ENCODE data around the gene GJB4. TPM values are rescaled to one million over a fixed set of nuclear protein-coding genes. Genes with fewer than 3 reads are reported as not detected.
"Not testable (repeated sequence)": the region's sequence is repeated elsewhere in the genome, so short reads cannot be mapped to it uniquely, and the experiment has no call there.

Gene GJB4
- total RNA-seq, 2 experiments from 2014 or later: not detected

DNA sequence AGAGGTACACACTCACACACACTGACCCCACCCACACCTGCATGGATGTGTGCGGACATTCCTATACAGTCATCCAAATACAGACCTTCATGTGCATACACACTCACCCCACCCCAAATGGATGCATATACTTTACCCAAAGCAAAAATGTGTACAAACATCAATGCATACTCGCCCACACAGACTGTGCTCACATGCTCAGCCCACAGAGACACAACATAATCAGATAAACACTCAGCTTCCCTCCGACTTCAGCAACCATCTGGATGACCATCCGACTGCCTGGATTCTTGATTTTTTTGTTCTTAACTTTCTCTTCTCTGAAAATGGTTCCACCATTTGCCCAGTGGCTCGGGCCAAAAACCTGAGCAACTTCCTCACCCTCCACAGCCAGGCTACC is 29.1 kb upstream of the GJB4 start:
- TF ChIP-seq, protein P1, sequence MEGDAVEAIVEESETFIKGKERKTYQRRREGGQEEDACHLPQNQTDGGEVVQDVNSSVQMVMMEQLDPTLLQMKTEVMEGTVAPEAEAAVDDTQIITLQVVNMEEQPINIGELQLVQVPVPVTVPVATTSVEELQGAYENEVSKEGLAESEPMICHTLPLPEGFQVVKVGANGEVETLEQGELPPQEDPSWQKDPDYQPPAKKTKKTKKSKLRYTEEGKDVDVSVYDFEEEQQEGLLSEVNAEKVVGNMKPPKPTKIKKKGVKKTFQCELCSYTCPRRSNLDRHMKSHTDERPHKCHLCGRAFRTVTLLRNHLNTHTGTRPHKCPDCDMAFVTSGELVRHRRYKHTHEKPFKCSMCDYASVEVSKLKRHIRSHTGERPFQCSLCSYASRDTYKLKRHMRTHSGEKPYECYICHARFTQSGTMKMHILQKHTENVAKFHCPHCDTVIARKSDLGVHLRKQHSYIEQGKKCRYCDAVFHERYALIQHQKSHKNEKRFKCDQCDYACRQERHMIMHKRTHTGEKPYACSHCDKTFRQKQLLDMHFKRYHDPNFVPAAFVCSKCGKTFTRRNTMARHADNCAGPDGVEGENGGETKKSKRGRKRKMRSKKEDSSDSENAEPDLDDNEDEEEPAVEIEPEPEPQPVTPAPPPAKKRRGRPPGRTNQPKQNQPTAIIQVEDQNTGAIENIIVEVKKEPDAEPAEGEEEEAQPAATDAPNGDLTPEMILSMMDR (IDR thresholded peaks at IDR 0.05): no peak
- no peak overlapping the region for H3K27ac Mint-ChIP-seq
- no peaks in the 10 kb centered on the region for H3K36me3 Mint-ChIP-seq (ENCODE audit: low read depth)
- ChIA-PET CTCF (interaction anchor here (4.0 kb wide), 1 partner anchor 13 kb away, joined by 15 read pairs; no protein-coding TSS in a partner anchor), POLR2A (no interaction called here)
- no peaks in the 10 kb centered on the region for H3K9me3 Mint-ChIP-seq
- intact Hi-C loops (cut with micrococcal nuclease): no loop called here
- no peak overlapping the region for H3K4me3 Mint-ChIP-seq
- H3K27me3 Mint-ChIP-seq: peaks cover 8% of the 10 kb centered on the region
- H3K4me1 Mint-ChIP-seq (ENCODE audit: low read depth): no peaks in the 10 kb centered on the region
- DNase-seq (no peak), ATAC-seq (no peak)

DNA sequence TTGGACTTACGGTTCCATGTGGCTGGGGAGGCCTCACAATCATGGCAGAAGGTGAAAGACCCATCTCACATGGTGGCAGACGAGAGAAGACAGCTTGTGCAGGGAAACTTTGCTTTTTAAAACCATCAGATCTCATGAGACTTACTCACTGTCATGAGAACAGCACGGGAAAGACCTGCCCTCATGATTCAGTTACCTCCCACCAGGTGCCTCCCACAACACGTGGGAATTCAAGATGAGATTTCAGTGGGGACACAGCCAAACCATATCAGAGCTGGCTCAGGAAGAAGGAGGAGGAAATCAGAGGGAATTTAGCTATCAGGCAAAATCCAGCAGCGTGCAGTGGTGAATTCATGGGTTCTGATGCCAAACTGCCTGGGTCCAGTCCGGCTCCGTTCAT is 26.7 kb upstream of the GJB4 start:
- intact Hi-C loops (cut with micrococcal nuclease); ATAC-seq; POLR2A ChIA-PET; H3K4me1 Mint-ChIP-seq (ENCODE audit: low read depth); H3K4me3 Mint-ChIP-seq; CTCF ChIA-PET; DNase-seq; H3K36me3 Mint-ChIP-seq (ENCODE audit: low read depth); H3K9me3 Mint-ChIP-seq; H3K27me3 Mint-ChIP-seq; H3K27ac Mint-ChIP-seq: not testable (repeated sequence)

DNA sequence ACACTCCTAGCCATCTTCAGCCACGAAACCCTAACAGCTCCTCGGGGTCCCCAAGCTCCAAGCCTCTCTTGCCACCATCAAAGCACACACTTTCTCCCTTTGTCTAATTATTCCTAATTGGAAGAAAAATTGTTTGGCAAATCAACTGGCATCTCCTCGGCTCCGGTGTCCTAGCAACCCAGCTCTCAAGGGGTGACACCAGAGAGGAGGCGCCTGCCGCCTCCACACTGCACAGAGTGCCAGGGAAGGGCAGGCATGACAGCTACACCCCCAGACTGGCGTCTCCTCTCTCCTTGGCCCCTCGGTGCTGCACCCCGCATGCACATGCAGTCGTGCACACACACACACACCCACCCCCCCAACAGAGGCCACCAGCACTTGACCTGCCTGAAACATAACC is 22.8 kb upstream of the GJB4 start:
- intact Hi-C loops (cut with micrococcal nuclease): no loop called here
- Mint-ChIP-seq H3K4me3 (no peak overlapping the region), H3K9me3 (no peaks in the 10 kb centered on the region), H3K4me1 (ENCODE audit: low read depth) (no peaks in the 10 kb centered on the region), H3K36me3 (ENCODE audit: low read depth) (no peaks in the 10 kb centered on the region), H3K27me3 (peaks cover 7% of the 10 kb centered on the region), H3K27ac (no peak overlapping the region)
- DNase-seq (no peak), ATAC-seq (no peak)
- TF ChIP-seq, protein P1 (IDR thresholded peaks at IDR 0.05): no peak
- CTCF ChIA-PET: interaction anchor here (1.5 kb wide), 2 partner anchors 8 to 11 kb away, joined by 3 to 5 read pairs; no protein-coding TSS in a partner anchor
- POLR2A ChIA-PET: interaction anchor here (0.6 kb wide), 1 partner anchor 1009 kb away, joined by 3 read pairs; no protein-coding TSS in a partner anchor

DNA sequence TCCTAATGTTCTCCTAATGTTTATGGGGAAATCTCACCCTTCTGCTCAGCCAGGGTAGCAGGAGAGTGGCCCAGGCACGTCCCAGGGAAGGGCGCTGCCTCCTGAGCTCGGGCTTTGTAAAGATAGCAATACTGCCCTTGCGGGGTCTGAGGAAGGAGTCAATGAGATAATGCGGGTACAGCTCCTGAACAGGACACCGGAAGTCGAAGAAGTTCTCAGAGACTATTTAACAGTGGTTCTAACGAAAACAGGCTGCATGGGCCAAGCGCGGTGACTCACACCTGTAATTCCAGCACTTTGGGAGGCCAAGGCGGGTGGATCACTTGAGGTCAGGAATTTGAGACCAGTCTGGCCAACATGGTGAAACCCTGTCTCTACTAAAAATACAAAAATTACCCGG is 22.3 kb upstream of the GJB4 start:
- H3K4me1 Mint-ChIP-seq (ENCODE audit: low read depth); H3K27me3 Mint-ChIP-seq; ATAC-seq; DNase-seq; H3K4me3 Mint-ChIP-seq; H3K9me3 Mint-ChIP-seq; intact Hi-C loops (cut with micrococcal nuclease); H3K27ac Mint-ChIP-seq; H3K36me3 Mint-ChIP-seq (ENCODE audit: low read depth): not testable (repeated sequence)
- POLR2A ChIA-PET: interaction anchor here (0.6 kb wide), 1 partner anchor 1010 kb away, joined by 3 read pairs; no protein-coding TSS in a partner anchor
- CTCF ChIA-PET: interaction anchor here (0.9 to 1.5 kb wide), 2 partner anchors 10 to 277 kb away, joined by 3 to 5 read pairs; no protein-coding TSS in a partner anchor

DNA sequence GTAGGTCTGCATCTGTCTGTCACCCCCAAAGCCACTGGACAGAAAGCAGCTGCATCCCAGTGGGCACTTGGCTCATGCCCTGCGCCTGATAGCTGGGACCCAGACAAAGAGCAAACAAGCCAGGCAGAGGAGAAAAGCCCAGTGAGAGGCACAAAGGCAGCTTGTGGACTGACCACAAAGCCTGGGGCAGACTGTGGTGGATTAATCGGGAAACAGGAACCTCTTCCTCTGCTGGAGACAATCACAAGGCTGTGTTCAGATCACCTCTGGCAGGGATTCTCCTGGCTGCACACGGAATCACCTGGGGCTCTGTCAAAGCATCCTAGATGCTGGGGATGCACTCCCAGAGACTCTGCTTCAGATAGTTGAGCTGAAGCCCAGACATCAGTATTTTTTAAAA is 19.9 kb upstream of the GJB4 start:
- peaks cover 6% of the 10 kb centered on the region for H3K27me3 Mint-ChIP-seq

More for the DNA sequence above, 19.9 kb upstream of the GJB4 start:
- intact Hi-C loops (cut with micrococcal nuclease): loop anchor here (5.0 to 10.0 kb wide), 2 partner anchors 202 to 1105 kb away; no protein-coding TSS in a partner anchor
- Mint-ChIP-seq H3K4me1 (ENCODE audit: low read depth) (no peaks in the 10 kb centered on the region), H3K36me3 (ENCODE audit: low read depth) (no peaks in the 10 kb centered on the region), H3K4me3 (no peak overlapping the region), H3K9me3 (no peaks in the 10 kb centered on the region), H3K27ac (no peak overlapping the region)
- CTCF ChIA-PET: no interaction called here
- TF ChIP-seq, protein P1 (IDR thresholded peaks at IDR 0.05): no peak
- no peak for DNase-seq
- POLR2A ChIA-PET: interaction anchor here (0.6 kb wide), 1 partner anchor 1538 kb away, joined by 3 read pairs; no protein-coding TSS in a partner anchor
- ATAC-seq: no peak
